ENCODE results near the gene RPS25.

DNA sequence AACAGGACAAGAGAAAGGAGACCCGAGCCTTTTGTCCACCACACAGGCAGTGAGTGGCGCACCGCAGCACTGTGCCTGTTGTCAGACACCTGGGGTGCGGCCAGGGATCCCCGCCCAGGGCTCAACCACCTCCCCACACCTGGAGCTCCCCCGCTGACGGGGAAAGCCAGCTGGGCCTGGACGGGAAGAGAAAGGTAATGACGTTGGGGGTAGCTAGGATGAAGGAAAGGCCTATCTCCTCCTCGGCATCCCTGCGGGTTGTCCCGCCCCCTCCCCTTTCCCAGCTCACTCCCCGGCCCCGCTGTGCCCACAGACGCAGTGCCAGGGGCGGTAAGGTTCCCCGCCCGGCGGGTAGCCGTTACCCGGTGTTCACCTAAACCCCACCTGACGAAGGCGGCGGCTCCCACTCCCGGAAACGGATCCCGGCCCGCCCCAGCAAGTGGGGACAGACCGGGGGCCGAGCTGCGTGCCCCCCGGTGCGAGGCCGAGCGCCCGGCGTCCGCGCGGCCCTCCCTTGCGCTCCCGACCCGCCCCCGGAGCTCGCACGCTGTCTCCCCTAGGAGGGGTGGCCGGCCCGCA, 38.4 kb upstream of the RPS25 start:
- TF ChIP-seq POLR2AphosphoS5 (IDR thresholded peaks at IDR 0.05; ENCODE audit: low read depth, low read length) (no peak), SIN3A (IDR thresholded peaks at IDR 0.05; ENCODE audit: borderline replicate concordance, insufficient read depth, low read length) (no peak), TAF1 (IDR thresholded peaks at IDR 0.05; ENCODE audit: borderline replicate concordance, insufficient read depth, low read length) (no peak)
- TF ChIP-seq, protein P1, sequence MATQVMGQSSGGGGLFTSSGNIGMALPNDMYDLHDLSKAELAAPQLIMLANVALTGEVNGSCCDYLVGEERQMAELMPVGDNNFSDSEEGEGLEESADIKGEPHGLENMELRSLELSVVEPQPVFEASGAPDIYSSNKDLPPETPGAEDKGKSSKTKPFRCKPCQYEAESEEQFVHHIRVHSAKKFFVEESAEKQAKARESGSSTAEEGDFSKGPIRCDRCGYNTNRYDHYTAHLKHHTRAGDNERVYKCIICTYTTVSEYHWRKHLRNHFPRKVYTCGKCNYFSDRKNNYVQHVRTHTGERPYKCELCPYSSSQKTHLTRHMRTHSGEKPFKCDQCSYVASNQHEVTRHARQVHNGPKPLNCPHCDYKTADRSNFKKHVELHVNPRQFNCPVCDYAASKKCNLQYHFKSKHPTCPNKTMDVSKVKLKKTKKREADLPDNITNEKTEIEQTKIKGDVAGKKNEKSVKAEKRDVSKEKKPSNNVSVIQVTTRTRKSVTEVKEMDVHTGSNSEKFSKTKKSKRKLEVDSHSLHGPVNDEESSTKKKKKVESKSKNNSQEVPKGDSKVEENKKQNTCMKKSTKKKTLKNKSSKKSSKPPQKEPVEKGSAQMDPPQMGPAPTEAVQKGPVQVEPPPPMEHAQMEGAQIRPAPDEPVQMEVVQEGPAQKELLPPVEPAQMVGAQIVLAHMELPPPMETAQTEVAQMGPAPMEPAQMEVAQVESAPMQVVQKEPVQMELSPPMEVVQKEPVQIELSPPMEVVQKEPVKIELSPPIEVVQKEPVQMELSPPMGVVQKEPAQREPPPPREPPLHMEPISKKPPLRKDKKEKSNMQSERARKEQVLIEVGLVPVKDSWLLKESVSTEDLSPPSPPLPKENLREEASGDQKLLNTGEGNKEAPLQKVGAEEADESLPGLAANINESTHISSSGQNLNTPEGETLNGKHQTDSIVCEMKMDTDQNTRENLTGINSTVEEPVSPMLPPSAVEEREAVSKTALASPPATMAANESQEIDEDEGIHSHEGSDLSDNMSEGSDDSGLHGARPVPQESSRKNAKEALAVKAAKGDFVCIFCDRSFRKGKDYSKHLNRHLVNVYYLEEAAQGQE (IDR thresholded peaks at IDR 0.05; ENCODE audit: insufficient read depth in 1 of 2, low read depth in 2 of 2, low read length in 2 of 2) = no peak

All from PFSK-1 (cell line).